Lower leg skin (tissue), 4 donors: ENCODE results near the gene SYNE2. TPM values are rescaled to one million over a fixed set of nuclear protein-coding genes. Genes with fewer than 3 reads are reported as not detected.
A peak's percentile ranks its signal among the peaks of the same experiment; 100 is the strongest.

Experiments used
- DNase-seq, 2 donors: peaks; one replicate each; pipeline ENCODE4 v3.0.0-alpha.2; 2019; ENCODE audit warnings: low spot score in 2 of 2
- H3K4me3 ChIP-seq: fragments of 200-600 bp; sonication (generic); 2 replicates; pipeline ENCODE4 v1.5.1; 2017; ENCODE audit warnings: mild to moderate bottlenecking, low read depth; ENCODE audit not compliant: poor library complexity, severe bottlenecking
- POLR2A ChIP-seq, 2 donors: fragments of 450-650 bp; IDR thresholded peaks; one replicate each; pipeline ENCODE4 v1.6.1; 2016 to 2017; ENCODE audit warnings: antibody characterized with exemption in 2 of 2, mild to moderate bottlenecking in 1 of 2, moderate library complexity in 1 of 2
- WGBS, 2 donors: methylation state at CpG; one replicate each; pipeline ENCODE4 v1.1.5; 2018; 5-methylcytosine and 5-hydroxymethylcytosine counted together
- intact Hi-C: fragments of 100-400 bp; cut with DNase I; formaldehyde crosslinking; loops from one replicate; pipeline ENCODE4 v1.15.0; 2023; ENCODE audit warnings: low total_unique reads
- total RNA-seq, 4 donors: library from RNA; depleted of rRNA; stranded (reverse); fragments of >200 nt; gene quantifications; one replicate each; pipeline ENCODE4 v1.1.0, GENCODE V29; 2016
- TF ChIP-seq, protein P1 (sequence below), 3 donors: fragments of 450-650 bp; IDR thresholded peaks; one replicate each; pipeline ENCODE4 v1.5.1; 2016; ENCODE audit warnings: antibody characterized with exemption in 3 of 3, mild to moderate bottlenecking in 3 of 3, moderate library complexity in 2 of 3

The SYNE2 gene
- total RNA-seq, 4 donors from 2014 or later: 200 to 479 (median 232) TPM

DNA sequence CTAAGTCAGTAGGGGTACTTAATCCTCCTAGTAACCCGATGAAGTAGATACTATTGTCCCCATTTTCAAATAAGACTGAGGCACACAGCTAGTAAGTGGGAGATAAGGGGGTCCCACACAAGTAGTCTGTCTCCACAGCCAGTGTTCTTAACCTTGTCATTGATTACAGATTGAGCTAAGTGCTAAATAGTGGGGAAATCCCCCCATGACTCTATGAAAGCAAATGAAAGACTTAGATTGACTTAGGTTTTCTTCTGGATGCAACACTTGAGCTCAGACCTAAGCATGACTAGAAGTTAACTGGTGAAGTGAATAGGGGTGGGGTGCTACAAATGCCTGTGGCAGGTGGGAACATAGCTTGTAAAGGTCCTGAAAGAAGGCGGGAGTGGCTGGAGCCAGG lies 73.8 kb downstream of the SYNE2 start:
- DNase-seq: no peak
- TF ChIP-seq POLR2A (IDR thresholded peaks at IDR 0.05): no peak
- TF ChIP-seq, protein P1, sequence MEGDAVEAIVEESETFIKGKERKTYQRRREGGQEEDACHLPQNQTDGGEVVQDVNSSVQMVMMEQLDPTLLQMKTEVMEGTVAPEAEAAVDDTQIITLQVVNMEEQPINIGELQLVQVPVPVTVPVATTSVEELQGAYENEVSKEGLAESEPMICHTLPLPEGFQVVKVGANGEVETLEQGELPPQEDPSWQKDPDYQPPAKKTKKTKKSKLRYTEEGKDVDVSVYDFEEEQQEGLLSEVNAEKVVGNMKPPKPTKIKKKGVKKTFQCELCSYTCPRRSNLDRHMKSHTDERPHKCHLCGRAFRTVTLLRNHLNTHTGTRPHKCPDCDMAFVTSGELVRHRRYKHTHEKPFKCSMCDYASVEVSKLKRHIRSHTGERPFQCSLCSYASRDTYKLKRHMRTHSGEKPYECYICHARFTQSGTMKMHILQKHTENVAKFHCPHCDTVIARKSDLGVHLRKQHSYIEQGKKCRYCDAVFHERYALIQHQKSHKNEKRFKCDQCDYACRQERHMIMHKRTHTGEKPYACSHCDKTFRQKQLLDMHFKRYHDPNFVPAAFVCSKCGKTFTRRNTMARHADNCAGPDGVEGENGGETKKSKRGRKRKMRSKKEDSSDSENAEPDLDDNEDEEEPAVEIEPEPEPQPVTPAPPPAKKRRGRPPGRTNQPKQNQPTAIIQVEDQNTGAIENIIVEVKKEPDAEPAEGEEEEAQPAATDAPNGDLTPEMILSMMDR (IDR thresholded peaks at IDR 0.05): no peak
- intact Hi-C loops: no loop called here
- 96 to 97% methylated on average over 2 of the region's 2 CpGs for WGBS, 2 donors
- no peak overlapping the region for H3K4me3 ChIP-seq

DNA sequence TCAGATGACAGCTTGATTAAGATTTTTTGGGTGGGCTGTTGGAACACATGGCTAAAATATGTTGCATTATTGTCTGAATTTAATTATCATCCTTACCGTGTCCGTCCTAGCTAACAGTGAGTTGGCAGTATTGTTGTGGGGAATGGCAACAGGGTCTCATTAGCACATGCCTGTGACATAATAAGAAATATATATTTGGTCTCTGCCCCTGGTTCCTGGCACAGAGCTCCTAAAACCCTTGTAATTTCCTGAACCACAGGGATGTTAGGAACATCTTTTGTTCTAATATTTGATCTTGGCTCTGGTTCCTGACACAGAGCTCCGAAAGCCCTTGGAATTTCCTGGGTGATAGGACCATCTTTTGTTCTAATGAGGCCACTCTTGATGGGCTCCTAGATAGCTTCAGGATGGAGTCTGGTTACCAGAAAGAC lies 76.0 kb downstream of the SYNE2 start:
- WGBS, 2 donors: 29 to 34% methylated on average over 3 of the region's 3 CpGs
- intact Hi-C loops: no loop called here

DNA sequence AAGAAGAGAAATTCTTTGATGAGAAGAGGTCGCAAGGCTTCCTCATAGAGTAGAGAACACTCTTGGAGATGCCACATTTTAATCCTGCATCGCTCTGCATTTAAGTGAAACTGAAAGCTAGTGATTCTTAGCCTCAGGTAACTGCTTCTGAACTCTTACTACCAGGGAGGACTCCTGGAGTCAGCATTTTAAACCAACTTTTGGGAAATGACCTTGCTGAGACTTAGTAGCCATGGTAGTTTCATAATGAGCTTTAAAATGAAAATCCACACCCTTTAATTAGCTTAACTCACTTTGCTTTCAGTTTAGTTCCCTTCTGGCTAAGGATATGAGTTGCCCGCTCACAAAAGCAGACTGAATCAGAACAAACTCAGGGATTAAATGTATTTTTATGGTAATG lies 80.3 kb downstream of the SYNE2 start:
- DNase-seq: no peak
- 53 to 64% methylated on average over 3 of the region's 3 CpGs for WGBS, 2 donors

More for the DNA sequence above, 76.0 kb downstream of the SYNE2 start:
- no peak for DNase-seq
- TF ChIP-seq, protein P1 (IDR thresholded peaks at IDR 0.05): no peak
- no peak for TF ChIP-seq POLR2A (IDR thresholded peaks at IDR 0.05)
- H3K4me3 ChIP-seq: no peak overlapping the region

DNA sequence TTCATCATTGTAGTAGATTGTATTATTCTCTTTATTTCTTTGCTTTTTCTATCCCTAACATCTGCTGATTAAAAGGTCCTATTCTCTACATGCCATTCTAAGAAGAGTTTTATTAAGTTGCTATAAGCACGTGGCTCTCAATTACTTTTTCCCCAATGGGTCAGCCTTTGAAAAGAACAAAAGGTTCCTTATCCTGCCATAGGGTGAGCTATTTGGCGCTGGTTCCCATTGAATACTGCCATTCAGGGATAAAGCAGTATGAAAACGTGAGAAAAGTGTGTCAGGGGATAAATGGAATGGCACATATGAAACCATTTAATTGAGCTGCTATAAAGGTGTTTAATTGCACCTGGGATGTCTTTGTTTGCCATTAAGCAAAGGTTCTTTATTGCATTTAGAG lies 80.9 kb downstream of the SYNE2 start:
- intact Hi-C loops: no loop called here
- 53 to 67% methylated on average over 3 of the region's 3 CpGs for WGBS, 2 donors

More for the DNA sequence above, 80.3 kb downstream of the SYNE2 start:
- TF ChIP-seq POLR2A (IDR thresholded peaks at IDR 0.05): no peak
- TF ChIP-seq, protein P1 (IDR thresholded peaks at IDR 0.05): no peak
- H3K4me3 ChIP-seq: no peak overlapping the region
- intact Hi-C loops: no loop called here

DNA sequence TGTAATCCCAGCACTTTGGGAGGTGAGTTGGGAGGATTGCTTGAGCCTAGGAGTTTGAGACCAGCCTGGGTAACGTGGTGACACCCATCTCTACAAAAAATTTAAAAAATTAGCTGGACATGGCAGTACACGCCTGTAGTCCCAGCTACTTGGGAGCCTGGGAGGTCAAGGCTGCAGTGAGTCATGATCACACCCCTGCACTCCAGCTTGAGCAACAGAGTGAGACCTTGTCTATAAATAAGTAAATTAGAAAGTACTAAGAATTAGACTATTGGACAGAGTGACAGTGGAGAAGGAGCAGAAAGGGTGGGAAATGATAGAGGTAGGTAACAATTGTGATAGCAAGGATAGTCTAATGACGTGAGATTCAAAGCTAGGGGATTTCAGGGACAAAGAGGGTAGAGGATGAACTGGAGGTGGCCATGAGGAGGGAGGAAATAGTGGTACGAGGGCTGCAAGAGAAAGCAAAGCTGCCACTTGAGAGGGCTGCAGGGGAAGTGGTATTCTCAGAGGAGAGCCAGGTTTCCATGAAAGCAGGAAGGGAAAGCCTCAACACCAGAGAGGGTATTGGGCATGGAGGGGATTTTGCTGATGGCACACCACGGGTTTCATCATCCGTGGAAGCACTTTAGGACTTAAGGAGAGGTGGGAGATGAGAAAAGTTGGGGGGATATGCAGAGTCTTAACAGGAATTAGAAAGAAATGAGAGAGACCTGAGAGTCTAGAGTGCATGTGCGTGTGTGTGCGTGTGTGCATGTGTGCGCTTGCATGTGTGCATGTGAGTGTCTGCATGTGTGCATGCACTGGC lies 85.6 kb downstream of the SYNE2 start:
- intact Hi-C loops: no loop called here
- no peak for TF ChIP-seq POLR2A (IDR thresholded peaks at IDR 0.05)
- TF ChIP-seq, protein P1 (IDR thresholded peaks at IDR 0.05): no peak
- H3K4me3 ChIP-seq: no peak overlapping the region
- 72 to 84% methylated on average over 9 of the region's 9 CpGs for WGBS, 2 donors
- peak in 1 of 2 donors; percentile 67 for DNase-seq

More for the DNA sequence above, 80.9 kb downstream of the SYNE2 start:
- TF ChIP-seq POLR2A (IDR thresholded peaks at IDR 0.05): no peak
- TF ChIP-seq, protein P1 (IDR thresholded peaks at IDR 0.05): no peak
- H3K4me3 ChIP-seq: no peak overlapping the region
- no peak for DNase-seq

DNA sequence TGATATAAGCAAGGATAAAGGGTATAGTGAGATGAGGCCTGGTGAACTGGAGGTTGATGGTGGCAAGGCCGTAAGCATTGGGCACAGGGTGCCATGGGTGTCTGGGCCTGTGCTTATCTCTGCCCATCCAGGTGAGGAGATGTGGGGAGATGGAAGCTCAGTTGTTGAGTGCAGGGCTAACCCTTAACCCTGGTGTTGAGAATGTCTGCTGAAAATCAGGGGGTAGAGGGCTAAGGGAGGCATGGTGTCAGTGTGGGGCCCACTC lies 86.1 kb downstream of the SYNE2 start:
- no peak for DNase-seq
- no peak overlapping the region for H3K4me3 ChIP-seq
- TF ChIP-seq, protein P1 (IDR thresholded peaks at IDR 0.05): no peak
- no peak for TF ChIP-seq POLR2A (IDR thresholded peaks at IDR 0.05)
- intact Hi-C loops: no loop called here
- WGBS, 2 donors: 89 to 94% methylated on average over 1 of the region's 1 CpG
